Measurements from ENCODE around the gene PHACTR2. TPM values are rescaled to one million over a fixed set of nuclear protein-coding genes. Genes with fewer than 3 reads are reported as not detected.

Gene PHACTR2
- total RNA-seq, 4 donors from 2014 or later: 76.2 to 110 (median 98.2) TPM

DNA sequence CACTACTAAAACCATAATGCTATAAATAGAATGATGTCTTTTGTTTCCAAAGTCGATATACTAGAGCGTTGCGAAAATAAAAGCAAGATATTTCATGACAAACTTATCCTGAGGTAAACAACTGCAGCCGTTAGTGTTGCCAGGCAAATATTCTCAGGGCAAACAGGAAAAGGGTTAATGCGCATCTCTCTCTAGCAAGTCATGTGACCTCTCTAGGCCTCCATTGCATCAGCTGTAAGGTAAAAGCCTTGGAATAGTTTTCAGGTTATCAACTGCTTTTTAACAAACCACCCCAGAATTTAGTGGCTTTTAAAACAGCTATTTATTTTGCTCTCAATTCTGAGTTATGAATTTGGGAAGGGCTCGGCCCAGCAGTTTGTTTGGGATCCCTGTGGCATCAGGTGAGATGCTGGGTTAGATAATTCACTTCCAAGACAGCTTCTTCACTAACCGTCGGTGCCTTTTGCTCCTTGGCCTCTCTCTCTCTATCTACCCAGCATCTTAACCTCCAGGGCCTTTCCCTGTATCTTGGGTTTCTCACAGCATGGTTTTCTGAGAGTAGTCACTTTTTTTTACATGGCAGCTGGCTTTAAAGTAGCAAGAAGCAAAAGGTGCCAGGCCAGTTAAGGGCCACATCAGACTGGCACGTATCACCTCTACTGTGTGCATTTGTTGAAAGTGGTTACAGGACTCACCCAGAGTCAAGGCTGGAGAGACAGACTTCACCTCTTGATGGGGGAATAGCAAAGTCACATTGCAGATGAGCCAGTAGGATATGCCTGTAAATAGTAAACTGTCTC is 126.2 kb downstream of the PHACTR2 start:
- H3K27ac ChIP-seq: no peak overlapping the region
- peaks cover 0 to 41% (median 0%) of the 10 kb centered on the region in 3 donors for H3K36me3 ChIP-seq
- peaks cover 0 to 7% (median 0%) of the 10 kb centered on the region in 4 donors for H3K4me1 ChIP-seq
- WGBS, 2 donors: 85 to 86% methylated on average over 9 of the region's 9 CpGs
- DNase-seq (ENCODE audit: low spot score in 2 of 2): no peak
- TF ChIP-seq, protein P1, sequence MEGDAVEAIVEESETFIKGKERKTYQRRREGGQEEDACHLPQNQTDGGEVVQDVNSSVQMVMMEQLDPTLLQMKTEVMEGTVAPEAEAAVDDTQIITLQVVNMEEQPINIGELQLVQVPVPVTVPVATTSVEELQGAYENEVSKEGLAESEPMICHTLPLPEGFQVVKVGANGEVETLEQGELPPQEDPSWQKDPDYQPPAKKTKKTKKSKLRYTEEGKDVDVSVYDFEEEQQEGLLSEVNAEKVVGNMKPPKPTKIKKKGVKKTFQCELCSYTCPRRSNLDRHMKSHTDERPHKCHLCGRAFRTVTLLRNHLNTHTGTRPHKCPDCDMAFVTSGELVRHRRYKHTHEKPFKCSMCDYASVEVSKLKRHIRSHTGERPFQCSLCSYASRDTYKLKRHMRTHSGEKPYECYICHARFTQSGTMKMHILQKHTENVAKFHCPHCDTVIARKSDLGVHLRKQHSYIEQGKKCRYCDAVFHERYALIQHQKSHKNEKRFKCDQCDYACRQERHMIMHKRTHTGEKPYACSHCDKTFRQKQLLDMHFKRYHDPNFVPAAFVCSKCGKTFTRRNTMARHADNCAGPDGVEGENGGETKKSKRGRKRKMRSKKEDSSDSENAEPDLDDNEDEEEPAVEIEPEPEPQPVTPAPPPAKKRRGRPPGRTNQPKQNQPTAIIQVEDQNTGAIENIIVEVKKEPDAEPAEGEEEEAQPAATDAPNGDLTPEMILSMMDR (IDR thresholded peaks at IDR 0.05): no peak
- no peak for TF ChIP-seq POLR2A (IDR thresholded peaks at IDR 0.05)
- TF ChIP-seq EP300 (IDR thresholded peaks at IDR 0.05): no peak
- H3K4me3 ChIP-seq: no peak overlapping the region
- H3K27me3 ChIP-seq: no peaks in the 10 kb centered on the region
- peaks cover 0 to 17% (median 5%) of the 10 kb centered on the region in 4 donors for H3K9me3 ChIP-seq

DNA sequence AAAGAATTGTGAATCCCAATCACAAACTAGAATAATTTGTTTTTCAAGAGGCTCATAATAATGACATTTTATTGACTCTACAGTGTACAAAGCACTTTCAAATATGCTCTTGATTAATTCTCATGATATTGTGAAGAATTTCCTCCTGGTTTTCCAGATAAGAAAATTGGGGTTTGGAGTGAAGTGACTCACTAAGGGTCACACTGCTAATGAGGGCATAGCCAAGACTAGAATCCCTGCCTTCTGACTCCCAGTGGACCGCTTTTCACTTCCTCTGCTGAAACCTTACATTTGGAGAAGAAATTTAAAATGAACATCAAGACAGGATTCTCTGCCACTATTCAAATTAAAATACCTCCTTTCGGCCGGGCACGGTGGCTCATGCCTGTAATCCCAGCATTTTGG is 127.1 kb downstream of the PHACTR2 start:
- WGBS, 2 donors: 80 to 82% methylated on average over 4 of the region's 4 CpGs
- no peak overlapping the region for H3K27ac ChIP-seq

DNA sequence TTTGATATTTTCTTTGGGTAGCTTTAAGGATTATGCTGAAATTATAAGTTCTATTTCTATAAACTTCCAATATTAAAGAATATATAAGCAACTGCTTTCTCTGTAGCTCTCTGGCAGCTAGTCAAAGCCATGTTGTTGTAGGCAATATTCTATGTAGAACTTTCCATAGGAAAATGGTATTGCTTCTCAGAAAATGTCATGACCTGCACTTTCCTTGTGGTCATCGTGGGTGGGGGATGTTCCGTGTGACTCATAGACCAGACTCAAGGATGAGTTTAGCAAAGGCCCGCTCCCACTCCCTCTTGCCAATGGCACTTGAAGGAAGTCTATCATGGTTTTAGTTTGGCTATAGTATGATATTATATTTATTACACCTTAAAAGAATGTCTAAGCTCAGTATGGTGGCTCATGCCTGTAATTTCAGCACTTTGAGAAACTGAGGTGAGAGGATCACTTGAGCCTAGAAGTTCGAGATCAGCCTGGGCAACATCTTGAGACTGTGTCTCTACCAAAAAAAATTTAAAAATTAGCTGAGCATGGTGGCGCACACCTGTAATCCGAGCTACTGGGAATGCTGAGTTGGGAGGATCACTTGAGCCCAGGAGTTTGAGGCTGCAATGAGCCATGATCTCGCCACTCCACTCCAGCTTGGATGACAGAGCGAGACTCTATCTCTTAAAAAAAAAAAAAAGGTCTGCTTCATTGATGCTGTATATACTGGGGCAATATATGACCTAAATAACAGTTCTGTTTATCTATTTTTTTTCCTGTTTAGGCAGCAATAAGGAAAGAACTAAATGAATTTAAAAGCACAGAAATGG is 128.7 kb downstream of the PHACTR2 start:
- TF ChIP-seq, protein P1 (IDR thresholded peaks at IDR 0.05): no peak
- no peak for TF ChIP-seq POLR2A (IDR thresholded peaks at IDR 0.05)
- TF ChIP-seq EP300 (IDR thresholded peaks at IDR 0.05): no peak
- H3K4me1 ChIP-seq: peaks cover 0 to 7% (median 0%) of the 10 kb centered on the region in 4 donors
- H3K9me3 ChIP-seq: no peaks in the 10 kb centered on the region
- no peaks in the 10 kb centered on the region for H3K27me3 ChIP-seq
- H3K27ac ChIP-seq: no peak overlapping the region
- WGBS, 2 donors: 80 to 88% methylated on average over 8 of the region's 8 CpGs
- H3K36me3 ChIP-seq: peaks cover 0 to 25% (median 0%) of the 10 kb centered on the region in 3 donors
- no peak for DNase-seq (ENCODE audit: low spot score in 2 of 2)
- H3K4me3 ChIP-seq: no peak overlapping the region

More for the DNA sequence above, 127.1 kb downstream of the PHACTR2 start:
- no peaks in the 10 kb centered on the region for H3K27me3 ChIP-seq
- H3K4me3 ChIP-seq: no peak overlapping the region
- peaks cover 0 to 41% (median 0%) of the 10 kb centered on the region in 3 donors for H3K36me3 ChIP-seq
- peaks cover 0 to 7% (median 0%) of the 10 kb centered on the region in 4 donors for H3K4me1 ChIP-seq
- TF ChIP-seq EP300 (IDR thresholded peaks at IDR 0.05): no peak
- no peak for TF ChIP-seq POLR2A (IDR thresholded peaks at IDR 0.05)
- TF ChIP-seq, protein P1 (IDR thresholded peaks at IDR 0.05): no peak
- DNase-seq (ENCODE audit: low spot score in 2 of 2): no peak
- peaks cover 0 to 10% (median under 1%) of the 10 kb centered on the region in 4 donors for H3K9me3 ChIP-seq

DNA sequence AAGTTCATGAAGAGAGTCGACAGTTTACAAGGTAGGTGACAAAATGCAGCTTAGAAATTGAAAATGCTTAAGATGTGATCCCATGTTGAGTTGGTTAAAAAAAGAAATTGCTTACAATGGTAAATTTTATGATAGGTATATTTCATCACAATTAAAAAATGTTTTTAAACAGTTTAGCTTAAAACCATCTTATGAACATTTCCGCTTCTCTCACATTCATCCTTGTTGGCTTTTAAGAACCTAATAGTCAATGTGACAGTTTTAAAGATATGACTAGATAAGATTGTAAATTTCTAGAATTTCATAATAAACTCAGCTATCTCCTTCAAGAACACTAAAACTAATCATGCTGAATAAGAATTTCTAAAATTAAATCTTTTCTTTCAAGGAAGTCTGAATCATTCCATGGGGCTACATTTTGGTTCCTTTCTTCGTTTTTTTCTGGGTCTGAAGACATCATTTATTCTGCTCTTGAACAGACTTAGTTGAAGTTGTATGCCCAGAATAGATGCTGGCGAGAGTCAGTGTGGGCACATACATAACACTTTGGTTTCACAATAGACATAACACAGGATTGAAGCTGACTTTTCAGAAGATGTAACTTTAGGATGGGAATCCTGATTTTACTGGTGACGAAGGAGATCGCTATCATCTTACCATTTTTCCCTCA is 129.5 kb downstream of the PHACTR2 start:
- WGBS, 2 donors: 88 to 91% methylated on average over 6 of the region's 6 CpGs
- peaks cover 0 to 18% (median 0%) of the 10 kb centered on the region in 3 donors for H3K36me3 ChIP-seq
- no peak for DNase-seq (ENCODE audit: low spot score in 2 of 2)
- no peak overlapping the region for H3K27ac ChIP-seq
- H3K4me3 ChIP-seq: no peak overlapping the region
- no peak for TF ChIP-seq POLR2A (IDR thresholded peaks at IDR 0.05)
- TF ChIP-seq EP300 (IDR thresholded peaks at IDR 0.05): no peak
- TF ChIP-seq, protein P1 (IDR thresholded peaks at IDR 0.05): no peak
- peaks cover 0 to 7% (median 0%) of the 10 kb centered on the region in 4 donors for H3K4me1 ChIP-seq
- H3K9me3 ChIP-seq: no peaks in the 10 kb centered on the region
- H3K27me3 ChIP-seq: no peaks in the 10 kb centered on the region

Data from tibial nerve (tissue), 4 donors.